Subcutaneous adipose tissue (tissue), 4 donors: Measurements from ENCODE around the gene DDX42. TPM values are rescaled to one million over a fixed set of nuclear protein-coding genes. Genes with fewer than 3 reads are reported as not detected.

ENCODE experiments used
- CTCF ChIP-seq: fragments of 450-650 bp; IDR thresholded peaks from one replicate; pipeline ENCODE4 v1.5.1; 2016; ENCODE audit warnings: low read depth, mild to moderate bottlenecking, control low read depth, antibody characterized with exemption, moderate library complexity
- total RNA-seq, 4 donors: library from RNA; depleted of rRNA; stranded (reverse); fragments of >200 nt; gene quantifications; one replicate each; pipeline ENCODE4 v1.1.0, GENCODE V29; 2016

The DDX42 gene
- total RNA-seq, 4 donors from 2014 or later, result 121 to 179 (median 144) TPM

- TF ChIP-seq CTCF, result no peak
These were observed 5.5 kb upstream of the DDX42 start for GRCh38 chr17:63768433-63768832.

DNA sequence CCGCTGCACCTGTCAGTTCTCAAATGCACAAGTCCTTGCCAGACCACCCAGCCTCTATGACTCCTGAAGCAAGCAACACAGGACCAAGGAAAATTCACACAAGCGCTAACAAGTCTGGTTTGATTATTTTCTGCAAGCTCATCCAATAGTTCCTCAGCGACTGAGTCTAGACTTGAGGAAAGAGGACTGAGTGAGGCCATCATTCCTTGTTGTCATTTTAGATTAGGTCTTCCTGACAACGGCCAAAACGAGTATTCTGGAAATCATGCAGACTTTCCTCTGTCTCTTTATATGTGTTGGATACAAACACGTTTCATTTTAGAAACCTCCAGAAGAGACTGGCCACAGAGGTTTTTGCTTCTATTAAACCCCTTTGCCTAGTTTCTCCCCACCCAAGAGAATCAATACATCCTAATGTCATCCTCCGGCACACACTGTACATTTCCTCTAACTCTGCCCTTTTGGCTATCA is 1.1 kb upstream of the DDX42 start:
- TF ChIP-seq CTCF, result no peak

DNA sequence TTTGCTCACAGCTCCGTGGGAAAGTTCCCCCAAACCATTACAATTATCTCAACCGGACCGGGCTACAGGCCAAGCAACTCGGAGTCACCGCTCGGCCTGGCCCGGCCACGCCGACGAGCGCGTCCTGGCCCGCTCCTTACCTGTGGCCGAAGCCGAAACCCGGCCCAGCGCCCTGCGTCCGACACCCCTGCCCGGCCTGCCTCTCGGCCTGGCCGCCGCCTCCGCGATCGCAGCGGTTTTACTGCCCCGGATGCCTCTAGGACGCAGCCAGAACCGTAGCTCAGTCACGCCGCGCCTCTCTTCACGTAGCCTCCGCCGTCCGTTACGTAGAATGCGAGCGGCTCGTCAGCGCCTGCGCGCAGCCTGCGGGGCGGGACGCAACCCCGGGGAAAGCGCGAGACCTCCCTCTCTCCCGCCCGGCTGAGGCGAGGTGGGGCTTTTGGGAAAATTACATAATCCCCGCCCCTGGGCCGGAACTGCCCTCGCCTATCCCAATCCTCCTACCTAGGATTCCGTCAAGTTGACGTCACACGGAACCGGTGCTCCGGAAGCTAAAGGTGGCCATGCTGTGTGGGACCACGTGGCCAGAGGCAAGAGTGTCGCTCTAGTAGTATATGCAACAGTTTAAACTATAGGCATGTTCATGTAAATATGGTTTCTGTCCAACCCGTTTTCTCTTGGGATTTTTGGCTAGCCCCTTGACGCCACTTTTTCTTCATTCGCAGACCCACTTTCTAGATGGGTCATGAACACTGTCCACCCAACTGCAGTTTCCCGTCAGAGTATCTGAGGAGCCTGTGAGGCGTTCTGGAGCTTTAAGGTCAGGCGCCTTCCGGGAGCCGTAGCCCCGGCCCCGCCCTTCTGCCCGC is 464 bp upstream of the DDX42 start, which contains the start of gene CCDC47:
TSS of gene CCDC47 (minus strand) at position 326 of the 869 bp plus-strand sequence. CDS start 7,422 bp downstream, outside the sequence.
- TF ChIP-seq CTCF, result no peak

GRCh38 chr17:63774969-63775265 is 947 bp downstream of the DDX42 start:
- TF ChIP-seq CTCF, result no peak

GRCh38 chr17:63775420-63775819 is 1.4 kb downstream of the DDX42 start:
- TF ChIP-seq CTCF, result no peak

DNA sequence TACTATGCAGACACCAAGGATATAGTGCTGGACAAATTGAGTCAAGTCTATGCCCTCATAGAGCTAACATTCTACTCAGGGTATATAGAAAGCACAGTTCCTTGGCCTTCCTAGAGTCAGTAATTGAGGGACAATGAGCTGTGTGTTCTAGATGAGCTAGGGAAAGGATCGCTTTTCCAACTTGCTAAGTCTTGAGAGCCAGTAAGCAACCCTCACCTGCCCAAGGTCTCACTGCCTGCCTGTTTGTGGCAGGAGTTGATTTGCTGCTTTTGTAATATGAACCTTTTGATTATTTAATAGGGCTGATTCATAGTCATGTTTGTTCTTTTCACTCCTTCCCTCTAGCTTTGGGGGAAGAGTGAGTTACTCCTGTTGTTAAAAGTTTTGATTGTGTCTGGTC is 6.5 kb downstream of the DDX42 start:
- no peak for TF ChIP-seq CTCF

GRCh38 chr17:63780928-63781327 is 7.0 kb downstream of the DDX42 start:
- TF ChIP-seq CTCF, result no peak
